Measurements from ENCODE around the gene NOL6. TPM values are rescaled to one million over a fixed set of nuclear protein-coding genes. Genes with fewer than 3 reads are reported as not detected.

NOL6 gene
- total and polyA plus RNA-seq, 9 of the 15 experiments (the other 6 are each of a cell fraction or from before 2014, with no cell fraction given), result 7.7 to 58.9 (median 27.0) TPM

DNA sequence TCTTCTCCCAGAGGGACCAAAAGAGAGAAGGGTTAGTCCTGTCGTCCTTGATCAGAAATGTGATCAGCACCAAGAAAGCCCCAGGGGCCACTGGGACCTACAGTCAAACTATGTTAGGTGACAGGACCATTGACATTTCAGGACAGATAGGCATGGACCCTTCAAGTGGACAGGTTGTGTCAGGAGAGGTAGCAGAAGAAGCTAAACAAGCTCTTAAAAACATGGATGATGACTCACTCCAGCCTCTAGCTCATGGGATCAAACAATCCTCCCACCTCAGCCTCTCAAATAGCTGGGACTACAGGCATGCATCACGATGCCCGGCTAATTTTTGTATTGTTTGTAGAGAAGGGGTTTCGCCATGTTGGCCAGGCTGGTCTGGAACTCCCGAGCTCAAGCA is 24.0 kb downstream of the NOL6 start:
- H3K9me3 ChIP-seq (replicated peaks; ENCODE audit: control insufficient read depth, insufficient read depth, low read depth, low read length), result no peaks in the 10 kb centered on the region
- no peaks in the 10 kb centered on the region for H3K27me3 ChIP-seq (ENCODE audit: control insufficient read depth in 2 of 2, insufficient read depth in 2 of 2, low read length in 2 of 2)
- H3K79me2 ChIP-seq (ENCODE audit: control insufficient read depth, insufficient read depth, low read length), result peaks cover 13% of the 10 kb centered on the region
- FAIRE-seq (no peak), ATAC-seq (no peak), DNase-seq (ENCODE audit: extremely low read depth in 1 of 4, low spot score in 3 of 4) (no peak)
- no peak for TF ChIP-seq ZNF696 (CRISPR knock-in tag; conservative IDR thresholded peaks at IDR 0.05)
- TF ChIP-seq CHD1 (IDR thresholded peaks at IDR 0.05; ENCODE audit: low read length), result no peak
- no peak for TF ChIP-seq TAF7 (tag; IDR thresholded peaks at IDR 0.05)
- TF ChIP-seq, protein P1, sequence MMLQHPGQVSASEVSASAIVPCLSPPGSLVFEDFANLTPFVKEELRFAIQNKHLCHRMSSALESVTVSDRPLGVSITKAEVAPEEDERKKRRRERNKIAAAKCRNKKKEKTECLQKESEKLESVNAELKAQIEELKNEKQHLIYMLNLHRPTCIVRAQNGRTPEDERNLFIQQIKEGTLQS (IDR thresholded peaks at IDR 0.05), result peak; percentile 29; the same call in 1 of the 2 replicates
- TF ChIP-seq, protein P1 (CRISPR knock-in tag; conservative IDR thresholded peaks at IDR 0.05), result no peak
- H2AFZ ChIP-seq (ENCODE audit: low read depth, low read length), result no peak overlapping the region
- no peak overlapping the region for H3K27ac ChIP-seq (ENCODE audit: extremely low read depth, low read depth, low read length)
- H3K4me3 ChIP-seq, result no peak overlapping the region
- POLR2A ChIA-PET, result interaction anchor here (1.4 kb wide), 1 partner anchor 10 kb away, joined by 3 read pairs; no protein-coding TSS in a partner anchor
- no peaks in the 10 kb centered on the region for H3K9me1 ChIP-seq (ENCODE audit: control insufficient read depth, insufficient read depth, low read length)
- in situ Hi-C loops (cut with MboI), result no loop called here
- no peak overlapping the region for H3K9ac ChIP-seq (ENCODE audit: insufficient read depth in 1 of 2, low read depth in 2 of 2, low read length in 2 of 2)
- H3K36me3 ChIP-seq (ENCODE audit: control insufficient read depth, insufficient read depth, low read length), result no peaks in the 10 kb centered on the region
- WGBS (ENCODE audit: insufficient coverage, low coverage, missing lambda C conversion rate), result 83% methylated on average over 4 of the region's 5 CpGs
- H3K4me2 ChIP-seq (ENCODE audit: insufficient read depth, low read length), result no peak overlapping the region
- CTCF ChIA-PET (ENCODE audit: low intra/inter-chr PET ratio), result no interaction called here
- no TSS peak for BruUV-seq (replicated peaks)
- peaks cover 39 to 40% of the 10 kb centered on the region in 2 experiments for H3K4me1 ChIP-seq (replicated peaks in 1 of 2; ENCODE audit: control insufficient read depth in 2 of 2, insufficient read depth in 2 of 2, low read length in 2 of 2)
- intact Hi-C loops (cut with micrococcal nuclease), result loop anchor here (5.0 to 10.0 kb wide), 2 partner anchors 32 to 165 kb away; no protein-coding TSS in a partner anchor
- H4K20me1 ChIP-seq (replicated peaks; ENCODE audit: control insufficient read depth, insufficient read depth, low read length), result no peaks in the 10 kb centered on the region
